ENCODE results near the gene PAK4. TPM values are rescaled to one million over a fixed set of nuclear protein-coding genes. Genes with fewer than 3 reads are reported as not detected.

PAK4 gene
- total and polyA plus RNA-seq, 12 donors, result 7.2 to 61.0 (median 23.8) TPM

DNA sequence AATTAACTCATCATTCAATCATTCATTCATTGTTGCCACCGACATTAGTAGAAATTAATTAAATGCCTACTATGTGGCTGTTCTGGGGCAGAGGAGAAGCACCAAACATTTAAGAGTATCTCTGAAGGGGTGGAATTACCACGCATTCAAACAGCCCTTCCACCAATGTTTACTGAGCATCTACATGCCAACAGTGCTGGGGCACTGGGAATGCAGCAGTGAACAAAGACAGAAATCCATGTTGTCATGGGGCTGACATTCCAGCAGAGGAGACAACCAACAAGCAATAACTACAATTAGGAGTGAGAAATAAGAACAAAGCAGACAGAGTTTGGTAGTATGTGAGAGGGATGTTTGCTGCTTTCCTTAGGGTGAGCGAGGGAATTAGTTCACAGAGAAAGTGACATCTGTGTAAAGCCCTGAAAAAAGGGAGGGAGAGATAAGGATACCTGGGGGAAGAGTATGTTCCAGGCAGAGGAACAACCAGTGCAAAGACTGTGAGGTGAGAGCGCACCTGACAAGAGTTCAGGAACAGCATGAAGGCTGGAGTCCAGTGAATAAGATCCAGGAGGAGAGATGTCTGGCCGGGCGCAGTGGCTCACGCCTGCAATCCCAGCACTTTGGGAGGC is 1.3 kb upstream of the PAK4 start:
- Histone ChIP-seq H3K9me3 (replicated peaks in 1 of 3) (no peaks in the 10 kb centered on the region), H3K36me3 (replicated peaks in 1 of 2) (no peaks in the 10 kb centered on the region), H3K4me1 (replicated peaks in 1 of 2) (peaks cover 18 to 35% of the 10 kb centered on the region in 2 donors), H3K27ac (no peak overlapping the region), H3K4me3 (no peak overlapping the region), H3K27me3 (no peaks in the 10 kb centered on the region)
- no peak for DNase-seq
- no peak for TF ChIP-seq CTCF (IDR thresholded peaks at IDR 0.05)
- TF ChIP-seq POLR2A (IDR thresholded peaks at IDR 0.05), result no peak
- intact Hi-C loops (cut with DNase I), result loop anchor here in 1 of 2 donors (5.0 kb wide), 1 partner anchor 63 kb away; no protein-coding TSS in a partner anchor
- WGBS, 4 donors, result 77 to 84% (median 83%) methylated on average over 7 of the region's 7 CpGs

DNA sequence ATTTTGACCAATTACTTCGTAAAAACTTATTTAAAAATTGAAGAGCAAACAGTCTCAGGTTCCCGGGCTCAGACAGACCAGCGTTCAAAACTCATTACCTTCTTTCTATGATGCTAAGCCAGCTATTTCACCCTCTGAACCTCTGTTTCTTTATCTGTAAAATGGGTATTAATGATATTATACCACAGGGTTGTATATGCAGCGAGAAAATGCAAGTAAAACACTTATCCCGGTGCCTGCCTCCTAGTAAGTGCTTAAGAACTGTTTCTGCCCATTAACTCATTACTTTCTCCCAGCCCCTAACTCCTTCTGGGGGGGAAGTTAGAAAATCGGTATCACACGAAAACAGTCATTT is 410 bp upstream of the PAK4 start:
- no peak for DNase-seq
- peak overlapping the region in 1 of 4 donors; percentile 80 for H3K4me3 ChIP-seq
- 38 to 41% (median 39%) methylated on average over 7 of the region's 7 CpGs for WGBS, 4 donors
- peak overlapping the region in 1 of 5 donors; percentile 41 for H3K27ac ChIP-seq
- peaks cover 18 to 36% of the 10 kb centered on the region in 2 donors for H3K4me1 ChIP-seq (replicated peaks in 1 of 2)
- no peaks in the 10 kb centered on the region for H3K36me3 ChIP-seq (replicated peaks in 1 of 2)
- intact Hi-C loops (cut with DNase I), result loop anchor here in 1 of 2 donors (5.0 kb wide), 2 partner anchors 62 to 202 kb away; no protein-coding TSS in a partner anchor
- no peaks in the 10 kb centered on the region for H3K9me3 ChIP-seq (replicated peaks in 1 of 3)
- TF ChIP-seq POLR2A (IDR thresholded peaks at IDR 0.05) (no peak), CTCF (IDR thresholded peaks at IDR 0.05) (no peak)
- H3K27me3 ChIP-seq, result no peaks in the 10 kb centered on the region

GRCh38 chr19:39126312-39127187 is 964 bp downstream of the PAK4 start:
- peak overlapping the region in 2 of 4 donors; percentile 66 to 80 for H3K4me3 ChIP-seq
- no peaks in the 10 kb centered on the region for H3K9me3 ChIP-seq (replicated peaks in 1 of 3)
- H3K27ac ChIP-seq, result peak overlapping the region in 3 of 5 donors; percentile 34 to 82 (median 80)
- no peak for TF ChIP-seq POLR2A (IDR thresholded peaks at IDR 0.05)
- H3K27me3 ChIP-seq, result no peaks in the 10 kb centered on the region
- peak in 2 of 7 donors; percentile 43 to 45 for DNase-seq
- intact Hi-C loops (cut with DNase I), result loop anchor here in 1 of 2 donors (5.0 kb wide), 2 partner anchors 61 to 201 kb away; no protein-coding TSS in a partner anchor
- no peaks in the 10 kb centered on the region for H3K36me3 ChIP-seq (replicated peaks in 1 of 2)
- 22 to 28% (median 26%) methylated on average over 25 to 27 of the region's 27 CpGs for WGBS, 4 donors
- H3K4me1 ChIP-seq (replicated peaks in 1 of 2), result peaks cover 18 to 48% of the 10 kb centered on the region in 2 donors

DNA sequence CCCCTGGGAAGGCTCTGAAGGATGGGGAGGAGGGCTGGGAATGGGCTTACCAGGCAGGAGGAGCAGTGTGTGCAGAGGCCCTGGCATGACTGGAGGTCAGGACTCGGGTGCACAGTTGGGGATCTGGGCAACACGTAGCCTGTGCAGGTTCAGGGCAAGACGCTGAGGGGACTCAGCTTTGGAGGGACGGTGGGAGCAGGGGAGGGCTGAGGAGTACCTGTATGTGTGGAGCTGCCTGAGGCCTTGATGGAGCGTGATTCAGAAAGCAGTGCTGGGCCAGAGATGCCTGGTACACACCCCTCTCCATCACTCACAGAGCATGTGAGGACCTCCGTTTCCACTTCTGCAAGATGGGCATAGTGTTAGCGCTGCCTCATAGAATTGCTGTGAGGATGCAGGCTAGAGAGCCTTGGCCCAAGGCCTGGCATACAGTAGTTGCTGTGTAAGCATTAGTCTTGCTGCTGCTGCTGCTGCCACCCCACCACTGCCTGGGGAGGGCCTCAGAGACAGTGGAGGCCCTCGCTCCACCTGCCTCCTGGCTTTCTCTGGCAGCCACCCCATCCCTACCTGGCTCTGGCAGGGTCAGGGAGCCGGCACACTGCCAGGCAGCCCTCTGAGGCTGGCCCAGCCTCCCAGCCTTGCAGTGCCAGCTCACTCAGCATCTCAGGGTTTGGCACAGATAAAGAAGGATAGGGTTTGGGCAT is 2.4 kb downstream of the PAK4 start:
- Histone ChIP-seq H3K27me3 (no peaks in the 10 kb centered on the region), H3K27ac (peak overlapping the region in 3 of 5 donors; percentile 30 to 82 (median 44)), H3K4me3 (no peak overlapping the region), H3K9me3 (replicated peaks in 1 of 3) (no peaks in the 10 kb centered on the region), H3K36me3 (replicated peaks in 1 of 2) (no peaks in the 10 kb centered on the region), H3K4me1 (replicated peaks in 1 of 2) (peaks cover 23 to 55% of the 10 kb centered on the region in 2 donors)
- DNase-seq, result peak in 4 of 7 donors; percentile 32 to 45 (median 36)
- 34 to 46% (median 44%) methylated on average over 6 to 9 of the region's 9 CpGs for WGBS, 4 donors
- intact Hi-C loops (cut with DNase I), result loop anchor here in 1 of 2 donors (5.0 kb wide), 2 partner anchors 59 to 199 kb away; no protein-coding TSS in a partner anchor
- TF ChIP-seq CTCF (IDR thresholded peaks at IDR 0.05) (no peak), POLR2A (IDR thresholded peaks at IDR 0.05) (no peak)
